Endothelial cell (in vitro differentiated cells): Measurements from ENCODE around the gene REXO4. TPM values are rescaled to one million over a fixed set of nuclear protein-coding genes. Genes with fewer than 3 reads are reported as not detected.

Source experiments
- DNase-seq: peaks from one replicate; pipeline ENCODE4 v3.0.0; 2021; ENCODE audit warnings: low spot score
- H3K27ac Mint-ChIP-seq: one replicate; pipeline ENCODE4 v1.8.0; 2021; ENCODE audit warnings: mixed read lengths, inconsistent platforms; ENCODE audit not compliant: unreplicated experiment
- H3K27me3 Mint-ChIP-seq: one replicate; pipeline ENCODE4 v1.8.0; 2021; ENCODE audit warnings: mild to moderate bottlenecking, moderate library complexity, mixed read lengths, inconsistent platforms; ENCODE audit not compliant: unreplicated experiment
- H3K36me3 Mint-ChIP-seq: one replicate; pipeline ENCODE4 v1.8.0; 2021; ENCODE audit warnings: mild to moderate bottlenecking, low read depth, mixed read lengths, inconsistent platforms; ENCODE audit not compliant: unreplicated experiment
- H3K4me1 Mint-ChIP-seq: one replicate; pipeline ENCODE4 v1.8.0; 2021; ENCODE audit warnings: mild to moderate bottlenecking, mixed read lengths, inconsistent platforms; ENCODE audit not compliant: unreplicated experiment
- H3K4me3 Mint-ChIP-seq: one replicate; pipeline ENCODE4 v1.8.0; 2021; ENCODE audit warnings: mild to moderate bottlenecking, mixed read lengths, inconsistent platforms; ENCODE audit not compliant: unreplicated experiment
- H3K9me3 Mint-ChIP-seq: one replicate; pipeline ENCODE4 v1.8.0; 2021; ENCODE audit warnings: mixed read lengths, inconsistent platforms; ENCODE audit not compliant: unreplicated experiment
- CTCF ChIP-seq: fragments of 200-600 bp; sonication (generic); IDR thresholded peaks from one replicate; pipeline ENCODE4 v1.5.0; 2021; ENCODE audit warnings: antibody characterized with exemption; ENCODE audit not compliant: unreplicated experiment
- total RNA-seq: library from RNA; stranded (reverse); fragmentation: NEBNext Ultra II Directional; extraction: Animal tissue kit (Norgen Biotek cat#: 25700); gene quantifications from one replicate; pipeline ENCODE4 v1.2.1, GENCODE V29; 2021; ENCODE audit not compliant: unreplicated experiment

Gene REXO4
- total RNA-seq, 1 donor from 2014 or later = 30.9 TPM

DNA sequence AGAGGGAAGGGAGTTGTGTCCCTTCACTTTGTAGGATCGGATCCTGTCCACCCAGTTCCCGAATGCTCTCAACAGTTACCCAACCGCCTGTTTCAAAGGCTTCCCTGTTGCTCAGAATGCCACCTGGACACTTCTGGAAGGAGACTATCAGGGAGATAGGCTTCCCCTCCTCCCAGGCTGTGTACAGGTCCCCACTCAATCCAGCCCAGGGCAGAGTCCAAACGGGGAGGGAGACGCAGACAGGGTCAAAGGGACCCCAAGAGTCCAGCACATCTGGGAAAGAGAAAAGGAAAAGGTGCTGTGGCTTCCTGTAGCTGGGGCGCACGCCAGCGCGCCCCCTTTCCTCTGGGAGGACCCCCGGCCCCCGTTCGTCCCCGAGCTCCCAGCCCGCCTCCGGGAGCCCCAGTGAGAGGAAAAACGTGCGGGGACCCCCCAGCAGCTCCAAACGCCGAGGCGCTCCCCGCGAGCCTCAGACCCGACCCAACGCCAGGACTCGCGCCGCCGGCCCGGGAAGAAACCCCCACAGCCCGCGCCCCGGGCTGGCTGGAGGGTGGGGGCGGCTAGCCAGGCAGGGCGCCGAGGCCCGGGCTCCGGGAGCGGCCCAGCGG lies 42.6 kb downstream of the REXO4 start:
- peaks cover 7% of the 10 kb centered on the region for H3K36me3 Mint-ChIP-seq
- no peaks in the 10 kb centered on the region for H3K9me3 Mint-ChIP-seq
- peaks cover 11% of the 10 kb centered on the region for H3K27me3 Mint-ChIP-seq
- H3K27ac Mint-ChIP-seq = peak overlapping the region; percentile 97
- TF ChIP-seq CTCF = no peak
- peak; percentile 36 for DNase-seq
- H3K4me1 Mint-ChIP-seq = peaks cover 13% of the 10 kb centered on the region
- H3K4me3 Mint-ChIP-seq = peak overlapping the region; percentile 99

GRCh38 chr9:133374612-133375115 lies 43.1 kb downstream of the REXO4 start:
- no peak for DNase-seq
- Mint-ChIP-seq H3K27me3 (peaks cover 14% of the 10 kb centered on the region), H3K4me3 (peak overlapping the region; percentile 99), H3K9me3 (no peaks in the 10 kb centered on the region), H3K36me3 (peaks cover 12% of the 10 kb centered on the region), H3K27ac (peak overlapping the region; percentile 97), H3K4me1 (peaks cover 13% of the 10 kb centered on the region)
- TF ChIP-seq CTCF = no peak

DNA sequence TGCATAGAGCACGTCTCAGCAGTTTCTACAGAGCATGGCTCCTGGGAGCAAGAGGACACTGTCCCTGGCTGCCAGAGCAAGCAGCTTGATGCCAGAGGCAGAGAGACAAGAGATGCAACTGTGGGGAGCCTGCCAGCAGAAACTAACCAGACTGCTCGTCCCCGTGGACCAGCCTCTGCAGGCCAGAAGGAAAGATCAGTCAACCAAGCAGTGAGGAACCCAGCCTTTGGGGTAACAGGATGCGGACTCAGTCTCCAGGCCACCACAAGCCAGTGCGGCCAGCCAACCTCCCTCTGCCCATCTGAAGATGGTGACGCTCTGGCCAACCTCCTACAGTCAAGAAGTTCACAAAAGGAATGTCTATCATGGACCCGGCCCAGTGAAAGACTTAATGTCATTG lies 45.7 kb downstream of the REXO4 start:
- H3K27ac Mint-ChIP-seq = no peak overlapping the region

GRCh38 chr9:133371261-133371711 lies 46.5 kb downstream of the REXO4 start:
- peaks cover 14% of the 10 kb centered on the region for H3K27me3 Mint-ChIP-seq
- H3K9me3 Mint-ChIP-seq = no peaks in the 10 kb centered on the region
- H3K36me3 Mint-ChIP-seq = peaks cover 19% of the 10 kb centered on the region
- peak overlapping the region; percentile 58 for H3K27ac Mint-ChIP-seq
- no peak overlapping the region for H3K4me3 Mint-ChIP-seq
- no peak for TF ChIP-seq CTCF
- H3K4me1 Mint-ChIP-seq = peaks cover 8% of the 10 kb centered on the region
- no peak for DNase-seq

More for the DNA sequence above, 45.7 kb downstream of the REXO4 start:
- peaks cover 19% of the 10 kb centered on the region for H3K36me3 Mint-ChIP-seq
- peaks cover 8% of the 10 kb centered on the region for H3K4me1 Mint-ChIP-seq
- H3K4me3 Mint-ChIP-seq = peak overlapping the region; percentile 23
- H3K27me3 Mint-ChIP-seq = peaks cover 14% of the 10 kb centered on the region
- no peak for DNase-seq
- no peak for TF ChIP-seq CTCF
- H3K9me3 Mint-ChIP-seq = no peaks in the 10 kb centered on the region

DNA sequence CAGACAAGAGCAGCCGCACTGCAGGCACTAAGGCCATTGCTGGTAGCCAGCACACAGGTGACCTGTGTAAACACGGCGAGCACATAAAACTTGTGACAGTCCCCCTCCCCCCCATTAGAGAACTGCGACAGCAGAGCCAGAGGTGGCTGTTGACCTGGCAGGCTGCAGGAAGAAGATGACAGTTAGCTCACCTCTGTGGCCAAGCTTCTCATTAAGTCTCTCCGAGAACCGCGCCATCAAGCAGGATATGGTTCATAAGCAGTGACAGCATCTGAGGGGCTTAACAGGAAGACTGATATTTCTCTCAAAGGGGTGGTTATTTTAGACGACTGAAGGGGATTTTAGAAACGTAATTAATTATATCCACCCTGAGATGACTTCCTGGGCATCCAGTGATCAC lies 47.1 kb downstream of the REXO4 start:
- peaks cover 23% of the 10 kb centered on the region for H3K36me3 Mint-ChIP-seq
- peaks cover 14% of the 10 kb centered on the region for H3K27me3 Mint-ChIP-seq
- no peak for DNase-seq
- H3K4me1 Mint-ChIP-seq = peaks cover 8% of the 10 kb centered on the region
- no peak overlapping the region for H3K4me3 Mint-ChIP-seq
- no peaks in the 10 kb centered on the region for H3K9me3 Mint-ChIP-seq
- H3K27ac Mint-ChIP-seq = peak overlapping the region; percentile 58
- TF ChIP-seq CTCF = no peak
